Mesendoderm (in vitro differentiated cells): ENCODE measurements around the gene NPIPB12. TPM values are rescaled to one million over a fixed set of nuclear protein-coding genes. Genes with fewer than 3 reads are reported as not detected.
"Not testable (repeated sequence)": the region's sequence is repeated elsewhere in the genome, so short reads cannot be mapped to it uniquely, and the experiment has no call there.

Source experiments
- DNase-seq: peaks from one replicate; pipeline ENCODE4 v3.0.0; 2013
- H2AK5ac ChIP-seq: 2 replicates; pipeline ENCODE4 v1.6.1; 2013; ENCODE audit warnings: low read length, inconsistent platforms
- H2BK120ac ChIP-seq: 2 replicates; pipeline ENCODE4 v1.6.1; 2013; ENCODE audit warnings: low read depth, mild to moderate bottlenecking, low read length, moderate library complexity, mixed read lengths
- H2BK15ac ChIP-seq: replicated peaks from 2 replicates; pipeline ENCODE4 v1.6.1; 2013; ENCODE audit warnings: low read depth, mild to moderate bottlenecking, moderate library complexity
- H2BK5ac ChIP-seq: 2 replicates; pipeline ENCODE4 v1.6.1; 2013; ENCODE audit warnings: low read length, inconsistent platforms
- H3K18ac ChIP-seq: 2 replicates; pipeline ENCODE4 v1.6.1; 2013; ENCODE audit warnings: mild to moderate bottlenecking, low read length, mixed read lengths
- H3K23ac ChIP-seq: one replicate; pipeline ENCODE4 v1.6.1; 2013; ENCODE audit warnings: low read length
- H3K27ac ChIP-seq: 2 replicates; pipeline ENCODE4 v1.5.1; 2013; ENCODE audit warnings: low read depth, mild to moderate bottlenecking, inconsistent platforms, low read length, moderate library complexity
- H3K27me3 ChIP-seq: 2 replicates; pipeline ENCODE4 v1.6.1; 2013; ENCODE audit warnings: low read length, control low read depth, mild to moderate bottlenecking, inconsistent platforms; ENCODE audit not compliant: insufficient read depth, poor library complexity
- H3K36me3 ChIP-seq: 2 replicates; pipeline ENCODE4 v1.6.1; 2013; ENCODE audit warnings: low read length, inconsistent platforms; ENCODE audit not compliant: control insufficient read depth, insufficient read depth
- H3K4ac ChIP-seq: one replicate; pipeline ENCODE4 v1.6.1; 2013; ENCODE audit warnings: low read depth, mild to moderate bottlenecking, low read length, moderate library complexity
- H3K4me1 ChIP-seq: 2 replicates; pipeline ENCODE4 v1.6.1; 2013; ENCODE audit warnings: low read depth, low read length, inconsistent platforms; ENCODE audit not compliant: control insufficient read depth
- H3K4me2 ChIP-seq: 2 replicates; pipeline ENCODE4 v1.6.1; 2013; ENCODE audit warnings: low read length
- H3K4me3 ChIP-seq: 2 replicates; pipeline ENCODE4 v1.5.1; 2013; ENCODE audit warnings: mild to moderate bottlenecking, low read length
- H3K56ac ChIP-seq: one replicate; pipeline ENCODE4 v1.6.1; 2013; ENCODE audit warnings: low read length
- H3K79me1 ChIP-seq: 2 replicates; pipeline ENCODE4 v1.6.1; 2013; ENCODE audit warnings: low read length, inconsistent platforms
- H3K79me2 ChIP-seq: 2 replicates; pipeline ENCODE4 v1.6.1; 2013; ENCODE audit warnings: mild to moderate bottlenecking, low read length; ENCODE audit not compliant: control insufficient read depth, insufficient read depth
- H3K9ac ChIP-seq: 2 replicates; pipeline ENCODE4 v1.6.1; 2013; ENCODE audit warnings: low read length, inconsistent platforms
- H4K5ac ChIP-seq: one replicate; pipeline ENCODE4 v1.6.1; 2013; ENCODE audit warnings: low read length
- H4K8ac ChIP-seq: one replicate; pipeline ENCODE4 v1.6.1; 2013; ENCODE audit warnings: low read depth, mild to moderate bottlenecking, control low read depth, low read length, moderate library complexity
- WGBS: extraction: QIAGEN DNeasy Blood & Tissue Kit; methylation state at CpG from one replicate; pipeline ENCODE4 v1.1.7; 2013; ENCODE audit warnings: low lambda C conversion rate, missing lambda C conversion rate; ENCODE audit not compliant: insufficient coverage; ENCODE audit errors: extremely low coverage; 5-methylcytosine and 5-hydroxymethylcytosine counted together
- small RNA-seq: library from polyadenylated mRNA; stranded (forward); fragments of <200 nt; extraction: miRNeasy Mini kit (QIAGEN cat#:217004); gene quantifications from one replicate; pipeline ENCODE3, GENCODE V24; 2013; ENCODE audit not compliant: insufficient read depth

NPIPB12 gene

DNA sequence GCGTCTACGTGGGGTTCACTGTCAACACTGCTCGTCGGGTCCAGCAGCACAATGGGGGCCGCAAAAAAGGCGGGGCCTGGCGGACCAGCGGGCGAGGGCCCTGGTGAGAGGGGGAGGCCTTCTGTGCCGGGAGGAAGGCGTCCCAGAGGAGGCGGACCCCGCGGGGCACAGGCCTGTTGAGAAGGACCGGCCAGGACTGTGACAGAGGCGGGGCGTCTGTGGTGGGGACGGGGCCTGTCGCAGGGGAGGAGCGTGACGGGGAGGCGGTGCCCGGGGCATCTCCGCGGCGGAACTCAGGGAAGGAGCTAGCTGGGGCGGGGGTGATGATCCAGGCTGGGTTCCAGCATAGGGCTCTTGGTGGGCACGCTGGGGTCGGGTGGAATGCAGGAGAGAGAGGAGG, 51.4 kb downstream of the NPIPB12 start:
- DNase-seq, H3K4ac ChIP-seq, H4K5ac ChIP-seq, H3K36me3 ChIP-seq, H2BK15ac ChIP-seq, H4K8ac ChIP-seq, H3K4me1 ChIP-seq, H3K79me2 ChIP-seq, H3K27ac ChIP-seq, H3K23ac ChIP-seq, H3K18ac ChIP-seq, H3K79me1 ChIP-seq, H2BK5ac ChIP-seq, H2AK5ac ChIP-seq, H2BK120ac ChIP-seq, H3K4me2 ChIP-seq, H3K27me3 ChIP-seq, H3K4me3 ChIP-seq, H3K56ac ChIP-seq, H3K9ac ChIP-seq: not testable (repeated sequence)
- WGBS = no CpG with 5 or more reads among the region's 29 CpGs

GRCh38 chr16:29454269-29454668, 51.9 kb downstream of the NPIPB12 start, which contains the start of the genes BOLA2 and SLX1B:
Gene BOLA2, minus strand, starts transcription at chr16:29454351. Its CDS starts 98 bp downstream, at chr16:29454253.
Gene SLX1B, plus strand, starts transcription at chr16:29454533.
- H3K4me2 ChIP-seq, H3K36me3 ChIP-seq, H3K79me1 ChIP-seq, H3K18ac ChIP-seq, H2BK120ac ChIP-seq, H4K8ac ChIP-seq, H3K27ac ChIP-seq, H4K5ac ChIP-seq, H3K56ac ChIP-seq, DNase-seq, H2BK15ac ChIP-seq, H2BK5ac ChIP-seq, H3K23ac ChIP-seq, H3K4me1 ChIP-seq, H3K4ac ChIP-seq, H3K79me2 ChIP-seq, H3K9ac ChIP-seq, H2AK5ac ChIP-seq, H3K27me3 ChIP-seq, H3K4me3 ChIP-seq: not testable (repeated sequence)
- WGBS = no CpG with 5 or more reads among the region's 33 CpGs

DNA sequence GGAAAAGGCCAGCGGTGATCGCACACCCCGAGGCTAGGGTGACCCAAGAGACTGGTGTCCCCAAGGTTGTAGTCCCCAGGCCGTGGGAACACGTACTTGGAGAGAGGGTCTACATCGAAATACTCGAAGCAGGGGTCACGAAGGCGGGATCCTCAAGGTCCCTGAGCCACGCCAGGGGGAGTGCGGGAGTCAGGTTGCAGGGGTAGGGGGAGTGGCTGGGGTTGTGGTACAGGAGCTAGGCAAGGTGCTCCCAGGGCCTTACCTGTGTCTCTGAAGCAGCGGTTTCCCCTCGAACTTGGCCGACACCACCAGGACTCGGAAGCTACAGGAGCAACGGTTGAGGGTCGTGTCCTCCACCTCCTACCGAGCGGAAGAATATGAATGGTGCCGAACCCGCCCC, 52.5 kb downstream of the NPIPB12 start:
- not testable (repeated sequence) for H3K4me3 ChIP-seq, H3K27ac ChIP-seq, H3K27me3 ChIP-seq, H2BK5ac ChIP-seq, H4K8ac ChIP-seq, H3K4me2 ChIP-seq, H3K56ac ChIP-seq, H3K79me2 ChIP-seq, H2BK15ac ChIP-seq, DNase-seq, H3K79me1 ChIP-seq, H3K18ac ChIP-seq, H3K9ac ChIP-seq, H3K4ac ChIP-seq, H2AK5ac ChIP-seq, H3K4me1 ChIP-seq, H2BK120ac ChIP-seq, H4K5ac ChIP-seq, H3K36me3 ChIP-seq, H3K23ac ChIP-seq
- WGBS = no CpG with 5 or more reads among the region's 21 CpGs

Small RNA genes lying within 50 kb of the gene (small RNA-seq; reads per million reads assigned to genes)
- gene AC133555.2 = not detected
